Measurements from ENCODE around the gene NEO1.

The NEO1 gene, protein sequence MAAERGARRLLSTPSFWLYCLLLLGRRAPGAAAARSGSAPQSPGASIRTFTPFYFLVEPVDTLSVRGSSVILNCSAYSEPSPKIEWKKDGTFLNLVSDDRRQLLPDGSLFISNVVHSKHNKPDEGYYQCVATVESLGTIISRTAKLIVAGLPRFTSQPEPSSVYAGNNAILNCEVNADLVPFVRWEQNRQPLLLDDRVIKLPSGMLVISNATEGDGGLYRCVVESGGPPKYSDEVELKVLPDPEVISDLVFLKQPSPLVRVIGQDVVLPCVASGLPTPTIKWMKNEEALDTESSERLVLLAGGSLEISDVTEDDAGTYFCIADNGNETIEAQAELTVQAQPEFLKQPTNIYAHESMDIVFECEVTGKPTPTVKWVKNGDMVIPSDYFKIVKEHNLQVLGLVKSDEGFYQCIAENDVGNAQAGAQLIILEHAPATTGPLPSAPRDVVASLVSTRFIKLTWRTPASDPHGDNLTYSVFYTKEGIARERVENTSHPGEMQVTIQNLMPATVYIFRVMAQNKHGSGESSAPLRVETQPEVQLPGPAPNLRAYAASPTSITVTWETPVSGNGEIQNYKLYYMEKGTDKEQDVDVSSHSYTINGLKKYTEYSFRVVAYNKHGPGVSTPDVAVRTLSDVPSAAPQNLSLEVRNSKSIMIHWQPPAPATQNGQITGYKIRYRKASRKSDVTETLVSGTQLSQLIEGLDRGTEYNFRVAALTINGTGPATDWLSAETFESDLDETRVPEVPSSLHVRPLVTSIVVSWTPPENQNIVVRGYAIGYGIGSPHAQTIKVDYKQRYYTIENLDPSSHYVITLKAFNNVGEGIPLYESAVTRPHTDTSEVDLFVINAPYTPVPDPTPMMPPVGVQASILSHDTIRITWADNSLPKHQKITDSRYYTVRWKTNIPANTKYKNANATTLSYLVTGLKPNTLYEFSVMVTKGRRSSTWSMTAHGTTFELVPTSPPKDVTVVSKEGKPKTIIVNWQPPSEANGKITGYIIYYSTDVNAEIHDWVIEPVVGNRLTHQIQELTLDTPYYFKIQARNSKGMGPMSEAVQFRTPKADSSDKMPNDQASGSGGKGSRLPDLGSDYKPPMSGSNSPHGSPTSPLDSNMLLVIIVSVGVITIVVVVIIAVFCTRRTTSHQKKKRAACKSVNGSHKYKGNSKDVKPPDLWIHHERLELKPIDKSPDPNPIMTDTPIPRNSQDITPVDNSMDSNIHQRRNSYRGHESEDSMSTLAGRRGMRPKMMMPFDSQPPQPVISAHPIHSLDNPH (N-terminal part only)

GRCh38 chr15:73051807-73052652 is at the start of gene NEO1:
Gene NEO1, plus strand, starts transcription at chr15:73052463. Its CDS starts 213 bp downstream, at chr15:73052676.
- peak; percentile 93 for DNase-seq (ENCODE audit: low read depth, low spot score)

DNA sequence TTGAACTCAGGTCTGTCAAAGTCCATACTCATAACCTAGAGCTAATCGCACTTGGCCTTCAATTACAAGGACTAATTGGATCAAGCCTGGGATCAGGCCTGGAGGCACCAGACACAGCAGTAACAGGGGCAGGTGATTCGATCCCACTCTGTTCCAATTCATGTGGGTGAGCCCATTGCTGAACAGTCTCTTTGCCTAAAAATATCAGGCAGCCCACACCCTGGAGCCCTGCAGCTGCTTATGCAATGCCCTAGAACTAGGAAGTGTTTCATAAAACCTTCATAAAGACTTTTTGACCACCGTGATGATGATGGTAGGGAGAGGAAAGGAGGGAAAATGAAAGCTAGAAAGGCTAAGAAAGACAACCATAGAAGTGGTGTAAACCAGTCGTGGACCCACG is 47.8 kb upstream of the NEO1 start:
- no peak for DNase-seq (ENCODE audit: low read depth, low spot score)

DNA sequence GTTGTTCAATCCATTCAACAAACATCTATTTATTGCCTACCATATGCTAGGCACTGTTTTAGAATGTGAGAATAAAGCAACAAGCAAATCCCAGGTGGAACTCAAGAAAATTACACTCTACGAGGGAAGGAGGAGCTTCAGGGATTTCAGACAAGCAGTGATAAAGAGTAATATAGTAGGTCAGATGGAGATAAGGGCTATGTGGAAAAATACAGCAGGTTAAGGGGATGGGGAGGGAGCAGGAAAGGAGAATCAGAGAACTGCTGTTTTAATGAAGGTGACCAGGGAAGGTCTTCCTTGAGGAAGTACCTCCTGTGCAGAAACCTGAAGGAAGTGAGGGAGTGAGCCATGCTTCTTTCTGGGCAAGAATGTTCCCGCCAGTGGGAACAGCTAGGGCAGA is 47.2 kb upstream of the NEO1 start:
- DNase-seq (ENCODE audit: low read depth, low spot score) = no peak

DNA sequence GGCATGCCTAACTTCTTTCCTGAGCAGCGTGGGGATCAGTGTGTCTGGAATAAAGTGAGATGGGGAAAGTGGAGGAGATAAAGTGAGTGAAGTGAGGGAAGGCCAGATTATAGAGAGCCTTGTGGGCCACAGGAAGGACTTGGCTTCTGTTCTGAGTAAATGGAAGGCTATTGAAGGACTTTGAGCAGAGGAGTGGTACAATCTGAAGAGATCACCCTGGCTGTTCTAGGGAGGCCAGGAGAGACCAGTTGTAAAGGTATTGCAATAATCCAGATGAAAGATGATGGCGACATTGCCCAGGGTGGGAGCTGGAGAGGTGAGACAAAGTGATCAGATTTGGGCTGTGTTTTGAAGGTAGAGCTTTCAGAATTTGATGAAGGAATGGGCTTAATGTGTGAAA is 46.8 kb upstream of the NEO1 start:
- no peak for DNase-seq (ENCODE audit: low read depth, low spot score)

DNA sequence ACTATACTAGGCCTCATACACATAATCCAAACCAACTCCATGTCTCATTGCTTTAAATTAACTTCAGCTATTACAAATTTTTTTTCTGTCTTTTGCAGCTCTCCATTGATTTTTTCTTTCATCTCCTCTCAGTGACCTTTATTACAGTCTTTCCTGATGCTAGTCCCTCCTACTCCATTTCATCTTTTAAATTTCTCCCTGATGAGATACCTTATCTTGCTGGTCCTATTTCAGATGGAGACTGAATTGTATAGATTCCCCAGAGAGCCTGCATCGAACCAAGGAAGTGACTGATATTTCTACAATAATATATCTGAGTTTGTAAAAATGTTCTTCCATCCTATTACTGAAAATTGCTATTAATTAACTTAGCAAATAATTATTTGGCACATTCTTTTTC is 45.7 kb upstream of the NEO1 start:
- DNase-seq (ENCODE audit: low read depth, low spot score) = no peak

GRCh38 chr15:73009066-73010056 is 42.9 kb upstream of the NEO1 start:
- DNase-seq (ENCODE audit: low read depth, low spot score) = no peak

DNA sequence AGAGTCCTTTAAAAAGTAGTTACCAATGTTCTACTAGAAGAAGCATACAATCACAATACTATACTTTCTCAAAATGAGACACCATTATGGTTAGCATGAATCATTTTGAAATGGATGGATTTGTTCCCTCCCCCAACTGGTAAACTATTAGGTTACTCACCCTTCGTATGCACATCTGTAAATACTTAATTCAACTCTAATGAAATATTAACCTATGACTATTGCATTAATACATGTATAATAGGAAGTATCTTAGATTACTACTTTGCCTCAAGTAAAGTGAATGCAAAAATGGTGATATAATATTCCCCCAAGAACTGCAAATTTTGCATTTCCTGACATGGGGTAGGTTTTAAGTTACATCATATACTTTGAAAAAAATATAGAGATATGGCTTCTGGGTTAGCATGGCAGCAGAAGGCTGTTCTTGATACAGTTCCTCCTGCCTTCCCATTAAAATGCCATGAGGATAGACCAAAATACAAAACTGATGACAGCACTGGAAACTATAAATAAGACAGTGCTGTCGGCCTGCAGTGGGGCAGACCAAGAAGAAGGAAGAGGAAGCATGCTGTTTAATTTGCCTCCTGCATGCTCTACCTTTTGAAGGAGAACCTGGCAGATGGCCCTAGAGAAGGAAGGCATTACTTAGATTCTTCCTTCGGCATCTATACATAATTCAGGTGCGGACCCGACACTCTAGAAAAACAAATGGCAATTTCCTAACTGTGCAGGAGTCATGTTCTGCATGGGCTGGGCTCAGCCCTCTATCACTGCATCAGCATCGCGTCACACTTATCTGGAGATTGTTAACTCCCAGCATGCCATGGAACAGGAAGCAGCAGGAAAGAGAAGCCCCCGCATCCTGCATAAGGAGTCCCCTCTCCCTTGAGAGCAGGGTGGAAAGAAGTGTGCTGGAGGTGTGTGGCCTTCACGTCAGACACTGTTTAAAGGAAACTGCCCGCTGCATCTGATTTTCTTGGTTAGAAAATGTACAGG is 41.8 kb upstream of the NEO1 start:
- DNase-seq (ENCODE audit: low read depth, low spot score) = no peak

GRCh38 chr15:73014904-73015303 is 37.4 kb upstream of the NEO1 start:
- DNase-seq (ENCODE audit: low read depth, low spot score) = no peak

DNA sequence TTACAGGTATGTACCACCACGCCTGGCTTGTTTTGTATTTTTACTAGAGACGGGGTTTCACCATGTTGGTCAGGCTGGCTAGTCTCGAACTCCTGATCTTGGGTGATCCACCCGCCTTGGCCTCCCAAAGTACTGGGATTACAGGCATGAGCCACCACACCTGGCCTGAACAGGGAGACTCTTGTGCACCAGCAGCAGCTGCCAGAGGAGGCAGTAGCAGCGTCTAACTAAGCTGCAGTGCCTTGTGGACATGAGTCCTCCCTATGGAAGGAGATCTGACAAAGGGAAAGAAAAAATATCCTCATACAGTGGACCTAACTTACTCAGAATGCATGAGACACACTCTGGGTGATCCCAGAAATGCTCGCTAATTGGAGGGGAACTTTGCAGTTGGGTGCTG is 36.8 kb upstream of the NEO1 start:
- DNase-seq (ENCODE audit: low read depth, low spot score) = no peak

- no peak for DNase-seq (ENCODE audit: low read depth, low spot score)
These were observed 34.3 kb upstream of the NEO1 start for GRCh38 chr15:73017987-73018386.

DNA sequence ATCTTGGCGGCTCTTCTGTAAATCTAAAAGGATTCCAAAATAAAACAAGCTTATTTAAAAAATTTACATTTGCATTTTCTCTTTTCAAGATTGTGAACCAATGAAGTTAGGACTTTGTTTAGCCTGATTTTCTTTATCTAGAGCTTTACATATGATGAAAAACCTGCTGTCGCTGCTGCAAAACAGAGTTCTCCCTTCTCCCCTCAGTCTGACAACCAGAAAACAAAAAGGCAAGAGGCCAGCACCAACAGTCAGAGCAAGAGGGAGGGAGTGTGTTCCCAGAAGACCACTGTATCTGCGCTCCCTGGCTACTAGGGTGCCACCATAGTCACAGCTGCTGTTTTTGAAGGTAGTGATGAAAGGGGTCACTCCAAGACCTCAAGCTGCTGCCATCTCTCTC is 33.1 kb upstream of the NEO1 start:
- DNase-seq (ENCODE audit: low read depth, low spot score) = no peak

DNA sequence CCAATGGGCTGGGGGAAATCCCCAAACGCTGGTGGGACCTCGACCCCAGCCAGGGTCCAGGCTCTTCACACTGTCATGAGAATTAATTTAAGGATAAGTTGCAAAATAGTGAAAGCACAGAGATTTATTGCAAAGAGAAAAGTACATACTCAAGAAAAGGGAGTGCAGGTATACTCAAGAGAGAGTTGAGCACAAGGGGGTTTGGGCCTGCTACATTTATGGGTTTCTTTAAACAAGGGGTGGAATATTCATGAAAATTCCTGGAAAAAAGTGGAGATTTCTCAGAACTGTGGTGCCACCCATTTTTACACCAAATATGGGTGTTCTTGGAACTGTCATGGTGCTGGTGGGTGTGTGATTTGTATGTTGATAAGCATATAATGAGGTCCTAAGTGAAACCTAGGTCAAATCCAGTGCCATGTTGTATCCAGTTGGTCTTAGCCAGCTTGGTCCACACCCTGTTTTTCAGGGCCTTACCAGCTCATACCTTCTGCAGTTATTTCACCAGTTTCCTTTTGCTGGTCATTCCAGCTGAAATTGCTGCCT is 32.6 kb upstream of the NEO1 start:
- no peak for DNase-seq (ENCODE audit: low read depth, low spot score)

DNA sequence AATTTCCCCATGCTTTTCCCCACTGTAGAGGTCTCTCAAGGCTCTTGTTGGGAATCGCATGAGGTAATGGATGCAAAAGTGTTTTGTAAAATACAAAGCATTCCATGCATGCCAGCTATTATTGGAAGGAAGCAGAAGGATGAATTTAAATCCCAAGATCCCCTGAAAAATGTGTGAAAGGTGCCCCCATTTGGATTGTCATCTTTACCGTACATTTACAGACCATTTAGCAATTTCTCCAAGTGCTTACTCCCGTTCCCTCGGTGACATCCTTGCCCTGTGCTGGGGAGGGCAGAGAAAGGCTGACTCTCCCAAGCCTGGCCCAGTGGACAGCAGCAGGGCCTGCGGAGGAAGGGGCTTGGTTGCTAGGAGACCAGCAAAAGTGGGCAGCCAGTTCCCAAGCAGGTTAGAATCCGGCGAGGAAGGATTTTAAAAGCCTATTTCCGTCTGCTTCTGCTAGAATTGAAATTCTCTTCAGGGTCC is 31.1 kb upstream of the NEO1 start:
- peak; percentile 39 for DNase-seq (ENCODE audit: low read depth, low spot score)

DNA sequence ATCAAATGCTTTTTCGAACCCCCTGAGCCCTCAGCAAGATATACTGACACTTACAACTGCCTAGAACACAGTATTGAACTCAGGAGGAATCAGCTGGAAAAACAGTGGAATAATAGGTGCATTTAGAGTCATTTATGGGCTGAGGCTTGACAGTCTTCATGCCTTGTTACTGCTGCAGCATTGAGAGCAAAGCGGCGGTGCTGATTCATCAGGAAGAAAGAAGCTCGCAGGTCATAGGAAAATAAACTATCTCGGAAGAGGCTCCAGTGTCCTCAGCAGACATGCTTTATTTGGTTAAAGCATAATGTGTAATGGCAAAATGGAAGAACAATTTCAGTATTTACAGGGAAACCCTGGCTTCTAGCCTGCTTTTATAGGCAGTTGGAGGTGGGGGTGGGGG is 30.1 kb upstream of the NEO1 start:
- peak; percentile 31 for DNase-seq (ENCODE audit: low read depth, low spot score)

DNA sequence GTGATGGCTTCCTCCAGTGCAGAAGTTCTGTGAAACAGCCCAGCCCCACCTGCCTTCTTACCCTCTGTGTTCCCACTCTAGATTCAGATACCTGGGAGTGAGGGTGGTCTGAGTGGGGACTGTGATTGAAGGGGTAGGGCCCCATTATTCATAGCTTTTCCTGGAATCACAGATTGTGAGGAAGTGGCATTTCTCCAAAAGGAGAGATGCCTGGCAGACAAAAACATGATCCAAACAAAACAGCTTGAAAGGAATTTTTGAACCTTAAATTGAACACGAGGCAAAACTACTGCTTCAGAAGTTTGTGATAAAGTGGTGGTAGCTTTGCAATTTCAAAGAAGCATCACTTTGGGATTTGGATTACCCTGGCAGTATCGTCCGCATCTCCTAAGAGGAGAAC is 29.2 kb upstream of the NEO1 start:
- no peak for DNase-seq (ENCODE audit: low read depth, low spot score)

GRCh38 chr15:73024168-73024567 is 28.1 kb upstream of the NEO1 start:
- DNase-seq (ENCODE audit: low read depth, low spot score) = no peak

DNA sequence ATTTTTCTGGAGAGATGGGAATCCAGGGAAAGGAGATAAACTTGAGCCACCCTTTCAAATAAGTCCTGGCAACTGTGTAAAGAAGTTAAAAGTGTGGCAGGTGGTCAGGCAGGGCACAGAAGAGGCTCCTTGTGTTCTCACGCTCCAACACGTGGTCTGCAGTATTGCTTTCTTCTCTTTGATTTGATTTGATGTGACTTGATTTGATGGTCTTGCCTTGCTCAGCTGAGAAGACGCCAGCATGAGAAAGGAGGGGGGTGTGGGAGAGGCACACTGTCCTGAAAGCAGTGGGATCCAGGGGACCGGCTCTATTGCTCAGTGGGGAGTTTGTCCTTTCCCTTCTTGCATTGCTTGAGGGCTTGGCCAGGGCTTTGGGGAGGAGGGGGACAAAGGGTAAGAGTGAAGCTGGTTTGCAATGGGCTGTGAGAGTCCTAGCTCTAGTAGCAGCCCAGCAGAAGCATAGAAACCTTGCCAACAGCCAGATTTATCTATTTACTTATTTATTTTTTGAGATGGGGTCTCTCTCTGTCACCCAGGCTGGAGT is 25.7 kb upstream of the NEO1 start:
- DNase-seq (ENCODE audit: low read depth, low spot score) = no peak

DNA sequence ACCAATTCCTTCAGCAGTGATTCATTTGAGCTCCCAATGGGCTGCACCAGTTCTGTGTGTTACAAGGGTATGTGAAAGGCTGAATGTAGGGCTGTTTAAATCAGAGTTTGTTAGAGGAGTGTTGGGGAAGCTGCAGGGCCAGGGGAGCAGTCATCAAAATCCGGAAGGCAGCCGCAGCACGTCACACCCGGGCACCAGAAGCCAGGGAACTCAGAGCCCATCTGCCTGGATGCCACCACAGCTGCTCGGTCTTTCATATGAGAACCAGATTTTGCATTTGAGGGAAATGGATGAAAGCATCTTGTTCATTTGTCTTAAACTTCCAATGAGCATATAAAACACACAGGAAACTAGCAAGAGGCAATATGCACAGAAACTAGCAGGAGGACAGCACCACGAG is 24.2 kb upstream of the NEO1 start:
- DNase-seq (ENCODE audit: low read depth, low spot score) = no peak
